Tibial artery (tissue), 4 donors: ENCODE data around the gene RHEB.
A peak's percentile ranks its signal among the peaks of the same experiment; 100 is the strongest.

Experiments
- DNase-seq, 2 donors: peaks; one replicate each; pipeline ENCODE4 v3.0.0-alpha.2; 2019
- H3K27ac ChIP-seq, 2 donors: fragments of 200-600 bp; sonication (generic) in 1 of 2; 1 replicate in 1 of 2; 2 replicates in 1 of 2; pipeline ENCODE4 v1.5.1; 2018 to 2019; ENCODE audit warnings: mild to moderate bottlenecking in 1 of 2
- H3K27me3 ChIP-seq, 2 donors: fragments of 200-600 bp; sonication (generic) in 1 of 2; one replicate each; pipeline versions ENCODE4 v1.5.1 to v1.6.0; 2016 to 2019
- H3K36me3 ChIP-seq, 3 donors: fragments of 200-600 bp; sonication (generic) in 2 of 3; one replicate each; pipeline ENCODE4 v1.5.1; 2016 to 2019; ENCODE audit warnings: mild to moderate bottlenecking in 2 of 3
- H3K4me1 ChIP-seq, 4 donors: fragments of 200-600 bp; sonication (generic) in 2 of 4; 1 replicate in 3 of 4; 2 replicates in 1 of 4; pipeline ENCODE4 v1.5.1; 2016 to 2019
- H3K4me3 ChIP-seq, 2 donors: fragments of 200-600 bp; sonication (generic) in 1 of 2; 1 replicate in 1 of 2; 2 replicates in 1 of 2; pipeline ENCODE4 v1.5.1; 2018 to 2019; ENCODE audit warnings: mild to moderate bottlenecking in 2 of 2
- H3K9me3 ChIP-seq, 3 donors: fragments of 200-600 bp; sonication (generic) in 1 of 3; one replicate each; pipeline ENCODE4 v1.5.1; 2016 to 2019
- intact Hi-C: fragments of 100-400 bp; cut with DNase I; formaldehyde crosslinking; loops from one replicate; pipeline ENCODE4 v1.15.0; 2023; ENCODE audit warnings: low total_unique reads
- TF ChIP-seq, protein P1 (sequence below), 2 experiments: fragments of 200-600 bp in 1 of 2; fragments of 450-650 bp in 1 of 2; IDR thresholded peaks; one replicate each; pipeline ENCODE4 v1.5.1; 2017 to 2019; ENCODE audit warnings: antibody characterized with exemption in 2 of 2, mild to moderate bottlenecking in 1 of 2, moderate library complexity in 1 of 2

Gene RHEB

DNA sequence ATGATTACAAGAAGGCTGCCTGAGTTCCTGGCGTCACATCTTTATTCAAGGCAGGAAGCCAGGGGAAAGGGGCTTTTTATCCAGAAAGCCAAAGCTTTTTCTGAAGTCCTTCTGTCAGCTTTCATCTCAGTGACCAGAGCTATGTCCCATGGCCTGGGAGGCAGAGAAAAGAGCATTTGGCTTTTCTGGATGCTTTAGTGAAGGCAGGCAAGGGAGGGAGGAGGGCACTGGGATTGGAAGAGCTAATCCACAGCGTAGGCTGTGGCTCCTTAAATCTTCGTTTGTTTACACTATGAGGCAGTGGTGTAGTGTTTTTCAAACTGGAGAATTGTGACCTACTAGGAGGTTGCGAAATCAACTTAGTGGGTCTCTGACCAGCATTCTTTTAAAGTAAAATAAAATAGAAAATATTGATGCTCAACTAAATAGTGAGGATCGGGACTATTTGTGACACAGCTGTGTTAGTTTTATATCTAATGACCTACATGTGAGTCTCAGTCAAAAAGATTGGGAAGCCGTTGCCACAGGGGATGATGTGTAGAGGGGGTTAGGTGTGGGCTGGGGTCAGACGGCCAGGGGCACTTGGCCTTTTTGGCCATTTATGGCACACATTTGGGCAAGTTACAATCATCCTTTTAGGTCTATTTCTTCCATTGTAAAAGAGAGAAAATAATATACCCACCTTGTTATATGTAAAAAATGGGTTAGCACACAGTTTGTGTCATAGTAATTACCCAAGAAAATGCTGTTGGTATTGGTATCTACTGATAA lies 93.8 kb downstream of the RHEB start:
- peak in 1 of 2 donors; percentile 76 for DNase-seq
- peak overlapping the region; percentile 82 to 86 for H3K27ac ChIP-seq
- no peaks in the 10 kb centered on the region for H3K36me3 ChIP-seq
- peak overlapping the region; percentile 23 to 36 for H3K4me3 ChIP-seq
- TF ChIP-seq, protein P1, sequence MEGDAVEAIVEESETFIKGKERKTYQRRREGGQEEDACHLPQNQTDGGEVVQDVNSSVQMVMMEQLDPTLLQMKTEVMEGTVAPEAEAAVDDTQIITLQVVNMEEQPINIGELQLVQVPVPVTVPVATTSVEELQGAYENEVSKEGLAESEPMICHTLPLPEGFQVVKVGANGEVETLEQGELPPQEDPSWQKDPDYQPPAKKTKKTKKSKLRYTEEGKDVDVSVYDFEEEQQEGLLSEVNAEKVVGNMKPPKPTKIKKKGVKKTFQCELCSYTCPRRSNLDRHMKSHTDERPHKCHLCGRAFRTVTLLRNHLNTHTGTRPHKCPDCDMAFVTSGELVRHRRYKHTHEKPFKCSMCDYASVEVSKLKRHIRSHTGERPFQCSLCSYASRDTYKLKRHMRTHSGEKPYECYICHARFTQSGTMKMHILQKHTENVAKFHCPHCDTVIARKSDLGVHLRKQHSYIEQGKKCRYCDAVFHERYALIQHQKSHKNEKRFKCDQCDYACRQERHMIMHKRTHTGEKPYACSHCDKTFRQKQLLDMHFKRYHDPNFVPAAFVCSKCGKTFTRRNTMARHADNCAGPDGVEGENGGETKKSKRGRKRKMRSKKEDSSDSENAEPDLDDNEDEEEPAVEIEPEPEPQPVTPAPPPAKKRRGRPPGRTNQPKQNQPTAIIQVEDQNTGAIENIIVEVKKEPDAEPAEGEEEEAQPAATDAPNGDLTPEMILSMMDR (IDR thresholded peaks at IDR 0.05) = no peak
- H3K27me3 ChIP-seq = no peaks in the 10 kb centered on the region
- intact Hi-C loops = loop anchor here (2.0 kb wide), 1 partner anchor 15 kb away; the partner anchor contains the start of gene CRYGN
- peaks cover 0 to 54% (median 48%) of the 10 kb centered on the region in 4 donors for H3K4me1 ChIP-seq
- H3K9me3 ChIP-seq = peaks cover 0 to 4% (median 0%) of the 10 kb centered on the region in 3 donors

DNA sequence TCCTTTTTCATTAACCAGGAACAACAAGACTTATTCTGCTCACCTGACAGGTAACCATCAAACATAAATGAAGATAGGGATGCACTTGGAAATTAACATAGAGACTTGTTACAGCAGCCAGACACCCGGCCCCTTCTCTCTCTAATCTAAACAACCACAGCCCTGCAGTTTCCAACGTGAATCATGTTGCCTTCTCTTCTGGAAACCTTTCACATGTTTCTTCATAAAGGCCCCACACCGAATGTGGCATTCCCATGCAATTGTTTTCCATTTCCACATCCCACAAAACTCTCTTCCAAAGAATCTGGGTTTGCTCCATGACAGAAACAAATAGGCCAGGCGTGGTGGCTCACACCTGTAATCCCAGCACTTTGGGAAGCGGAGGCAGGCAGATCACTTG lies 94.9 kb downstream of the RHEB start:
- Histone ChIP-seq H3K27me3 (no peaks in the 10 kb centered on the region), H3K27ac (peak overlapping the region in 1 of 2 donors; percentile 86), H3K4me3 (no peak overlapping the region), H3K36me3 (no peaks in the 10 kb centered on the region), H3K9me3 (peaks cover 0 to 7% (median 0%) of the 10 kb centered on the region in 3 donors), H3K4me1 (peaks cover 0 to 47% (median 42%) of the 10 kb centered on the region in 4 donors)
- DNase-seq = no peak
- intact Hi-C loops = no loop called here
- TF ChIP-seq, protein P1 (IDR thresholded peaks at IDR 0.05) = no peak

- Histone ChIP-seq H3K27ac (no peak overlapping the region), H3K36me3 (no peaks in the 10 kb centered on the region), H3K27me3 (no peaks in the 10 kb centered on the region), H3K4me1 (peaks cover 0 to 39% (median 34%) of the 10 kb centered on the region in 4 donors), H3K9me3 (peaks cover 0 to 10% (median 0%) of the 10 kb centered on the region in 3 donors), H3K4me3 (no peak overlapping the region)
- DNase-seq = no peak
- intact Hi-C loops = no loop called here
- TF ChIP-seq, protein P1 (IDR thresholded peaks at IDR 0.05) = no peak
Observed at GRCh38 chr7:151423936-151424335, 95.8 kb downstream of the RHEB start.

DNA sequence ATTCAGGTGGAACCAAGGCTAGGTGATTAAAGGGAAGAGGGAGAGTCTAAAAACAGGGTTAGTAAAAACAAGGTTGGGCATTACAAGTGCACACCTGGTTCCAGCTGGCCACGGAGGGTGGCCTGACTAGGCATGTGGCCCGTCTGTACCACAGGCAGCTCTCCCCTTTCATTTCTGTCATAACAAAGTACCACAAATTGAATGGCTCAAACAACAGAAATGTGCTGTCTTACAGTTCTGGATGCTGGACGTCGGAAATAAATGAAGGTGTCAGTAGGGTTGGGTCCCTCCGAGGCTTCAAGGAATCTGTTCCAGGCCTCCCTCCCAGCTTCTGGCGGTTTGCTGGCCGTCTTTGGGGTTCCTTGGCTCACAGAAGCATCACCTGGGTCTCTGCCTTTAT lies 96.5 kb downstream of the RHEB start:
- Histone ChIP-seq H3K9me3 (peaks cover 0 to 10% (median 0%) of the 10 kb centered on the region in 3 donors), H3K4me3 (no peak overlapping the region), H3K4me1 (peaks cover 0 to 31% (median 27%) of the 10 kb centered on the region in 4 donors), H3K36me3 (no peaks in the 10 kb centered on the region), H3K27me3 (no peaks in the 10 kb centered on the region), H3K27ac (no peak overlapping the region)
- DNase-seq = peak in 1 of 2 donors; percentile 1
- intact Hi-C loops = no loop called here
- TF ChIP-seq, protein P1 (IDR thresholded peaks at IDR 0.05) = no peak

DNA sequence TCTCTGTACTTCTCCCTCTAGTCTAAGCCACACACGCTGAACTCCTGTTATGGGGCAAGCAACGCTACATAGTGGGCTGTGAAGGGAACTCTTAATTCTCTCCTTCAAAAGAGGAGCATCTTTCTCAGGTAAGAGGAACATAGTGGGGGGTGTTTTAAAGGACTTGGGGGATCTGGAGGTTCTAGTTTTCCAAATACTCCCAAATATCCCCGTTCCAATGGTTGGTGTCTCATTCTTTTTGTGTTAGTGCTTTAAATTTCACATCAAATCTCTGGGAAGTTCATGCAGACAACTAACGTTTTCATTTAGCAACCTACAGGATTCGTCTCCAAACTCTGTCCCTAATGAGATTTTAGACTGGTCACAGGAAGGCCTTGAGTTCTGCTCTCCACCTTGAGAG lies 97.5 kb downstream of the RHEB start:
- intact Hi-C loops = no loop called here
- TF ChIP-seq, protein P1 (IDR thresholded peaks at IDR 0.05) = no peak
- Histone ChIP-seq H3K4me1 (peaks cover 0 to 21% (median 17%) of the 10 kb centered on the region in 4 donors), H3K36me3 (no peaks in the 10 kb centered on the region), H3K4me3 (no peak overlapping the region), H3K9me3 (peaks cover 0 to 10% (median 0%) of the 10 kb centered on the region in 3 donors), H3K27me3 (no peaks in the 10 kb centered on the region), H3K27ac (no peak overlapping the region)
- no peak for DNase-seq
